Tibial artery (tissue), 4 donors: ENCODE measurements around the gene NUP43.

Source experiments
- DNase-seq, 2 donors: peaks; one replicate each; pipeline ENCODE4 v3.0.0-alpha.2; 2019
- H3K27ac ChIP-seq, 2 donors: fragments of 200-600 bp; sonication (generic) in 1 of 2; 1 replicate in 1 of 2; 2 replicates in 1 of 2; pipeline ENCODE4 v1.5.1; 2018 to 2019; ENCODE audit warnings: mild to moderate bottlenecking in 1 of 2
- H3K27me3 ChIP-seq, 2 donors: fragments of 200-600 bp; sonication (generic) in 1 of 2; one replicate each; pipeline versions ENCODE4 v1.5.1 to v1.6.0; 2016 to 2019
- H3K36me3 ChIP-seq, 3 donors: fragments of 200-600 bp; sonication (generic) in 2 of 3; one replicate each; pipeline ENCODE4 v1.5.1; 2016 to 2019; ENCODE audit warnings: mild to moderate bottlenecking in 2 of 3
- H3K4me1 ChIP-seq, 4 donors: fragments of 200-600 bp; sonication (generic) in 2 of 4; 1 replicate in 3 of 4; 2 replicates in 1 of 4; pipeline ENCODE4 v1.5.1; 2016 to 2019
- H3K4me3 ChIP-seq, 2 donors: fragments of 200-600 bp; sonication (generic) in 1 of 2; 1 replicate in 1 of 2; 2 replicates in 1 of 2; pipeline ENCODE4 v1.5.1; 2018 to 2019; ENCODE audit warnings: mild to moderate bottlenecking in 2 of 2
- H3K9me3 ChIP-seq, 3 donors: fragments of 200-600 bp; sonication (generic) in 1 of 3; one replicate each; pipeline ENCODE4 v1.5.1; 2016 to 2019
- CTCF ChIP-seq, 2 experiments: fragments of 200-600 bp in 1 of 2; fragments of 450-650 bp in 1 of 2; IDR thresholded peaks; one replicate each; pipeline ENCODE4 v1.5.1; 2017 to 2019; ENCODE audit warnings: antibody characterized with exemption in 2 of 2, mild to moderate bottlenecking in 1 of 2, moderate library complexity in 1 of 2
- intact Hi-C: fragments of 100-400 bp; cut with DNase I; formaldehyde crosslinking; loops from one replicate; pipeline ENCODE4 v1.15.0; 2023; ENCODE audit warnings: low total_unique reads

NUP43 gene

GRCh38 chr6:149717255-149717587 is 29.1 kb downstream of the NUP43 start:
- DNase-seq = no peak
- peak overlapping the region; percentile 97 to 99 for H3K27ac ChIP-seq
- TF ChIP-seq CTCF (IDR thresholded peaks at IDR 0.05) = no peak
- no peaks in the 10 kb centered on the region for H3K9me3 ChIP-seq
- H3K4me3 ChIP-seq = peak overlapping the region; percentile 87
- H3K27me3 ChIP-seq = no peaks in the 10 kb centered on the region
- peaks cover 0 to 29% (median 16%) of the 10 kb centered on the region in 4 donors for H3K4me1 ChIP-seq
- H3K36me3 ChIP-seq = peaks cover 0 to 4% (median 0%) of the 10 kb centered on the region in 3 donors
- intact Hi-C loops = loop anchor here (10.0 kb wide), 1 partner anchor 208 kb away; the partner anchor contains the start of gene RAET1G

GRCh38 chr6:149716181-149716963 is 30.0 kb downstream of the NUP43 start:
- peaks cover 0 to 31% (median 16%) of the 10 kb centered on the region in 4 donors for H3K4me1 ChIP-seq
- no peaks in the 10 kb centered on the region for H3K9me3 ChIP-seq
- no peak for TF ChIP-seq CTCF (IDR thresholded peaks at IDR 0.05)
- H3K27ac ChIP-seq = peak overlapping the region; percentile 97 to 99
- DNase-seq = no peak
- H3K4me3 ChIP-seq = peak overlapping the region; percentile 87
- H3K36me3 ChIP-seq = peaks cover 0 to 4% (median 0%) of the 10 kb centered on the region in 3 donors
- intact Hi-C loops = loop anchor here (10.0 kb wide), 1 partner anchor 208 kb away; the partner anchor contains the start of gene RAET1G
- H3K27me3 ChIP-seq = no peaks in the 10 kb centered on the region

GRCh38 chr6:149714442-149714841 is 31.9 kb downstream of the NUP43 start:
- Histone ChIP-seq H3K36me3 (peaks cover 0 to 4% (median 0%) of the 10 kb centered on the region in 3 donors), H3K9me3 (no peaks in the 10 kb centered on the region), H3K4me3 (no peak overlapping the region), H3K4me1 (peaks cover 0 to 48% (median 16%) of the 10 kb centered on the region in 4 donors), H3K27me3 (no peaks in the 10 kb centered on the region), H3K27ac (no peak overlapping the region)
- intact Hi-C loops = loop anchor here (10.0 kb wide), 1 partner anchor 210 kb away; the partner anchor contains the start of gene RAET1G
- TF ChIP-seq CTCF (IDR thresholded peaks at IDR 0.05) = no peak
- no peak for DNase-seq

GRCh38 chr6:149711711-149712110 is 34.6 kb downstream of the NUP43 start:
- Histone ChIP-seq H3K4me1 (peaks cover 0 to 58% (median 24%) of the 10 kb centered on the region in 4 donors), H3K9me3 (no peaks in the 10 kb centered on the region), H3K27me3 (no peaks in the 10 kb centered on the region), H3K36me3 (no peaks in the 10 kb centered on the region), H3K4me3 (no peak overlapping the region), H3K27ac (no peak overlapping the region)
- DNase-seq = no peak
- intact Hi-C loops = loop anchor here (10.0 kb wide), 1 partner anchor 213 kb away; the partner anchor contains the start of gene RAET1G
- no peak for TF ChIP-seq CTCF (IDR thresholded peaks at IDR 0.05)

GRCh38 chr6:149701714-149702113 is 44.6 kb downstream of the NUP43 start:
- DNase-seq = no peak
- H3K4me1 ChIP-seq = peaks cover 0 to 52% (median 9%) of the 10 kb centered on the region in 4 donors
- peaks cover 0 to 11% (median 0%) of the 10 kb centered on the region in 3 donors for H3K36me3 ChIP-seq
- H3K27me3 ChIP-seq = no peaks in the 10 kb centered on the region
- TF ChIP-seq CTCF (IDR thresholded peaks at IDR 0.05) = no peak
- no peaks in the 10 kb centered on the region for H3K9me3 ChIP-seq
- intact Hi-C loops = no loop called here
- no peak overlapping the region for H3K4me3 ChIP-seq
- no peak overlapping the region for H3K27ac ChIP-seq
